ENCODE data around the gene ZNF684.
"Not testable (repeated sequence)": the region's sequence is repeated elsewhere in the genome, so short reads cannot be mapped to it uniquely, and the experiment has no call there.

ZNF684 gene

GRCh38 chr1:40531381-40532061 lies at the start of gene ZNF684:
ZNF684 (plus strand) TSS chr1:40531637; CDS start chr1:40533167, 1,530 bp downstream.
- peak; percentile 89 for DNase-seq (ENCODE audit: low spot score)

GRCh38 chr1:40495315-40495903 lies 36.0 kb upstream of the ZNF684 start:
- DNase-seq (ENCODE audit: low spot score), result no peak

- DNase-seq (ENCODE audit: low spot score), result not testable (repeated sequence)
These were observed 28.8 kb upstream of the ZNF684 start for GRCh38 chr1:40502651-40503050.

GRCh38 chr1:40507973-40508372 lies 23.5 kb upstream of the ZNF684 start:
- DNase-seq (ENCODE audit: low spot score), result no peak

GRCh38 chr1:40508375-40509341 lies 22.8 kb upstream of the ZNF684 start, which contains the start of gene EXO5:
EXO5 (plus strand) TSS chr1:40508767; CDS start chr1:40514545, 5,778 bp downstream.
- DNase-seq (ENCODE audit: low spot score), result peak; percentile 89

- DNase-seq (ENCODE audit: low spot score), result no peak
These were observed 11.9 kb upstream of the ZNF684 start for GRCh38 chr1:40519517-40519916.

GRCh38 chr1:40530735-40531380 lies 579 bp upstream of the ZNF684 start:
- DNase-seq (ENCODE audit: low spot score), result peak; percentile 21

- no peak for DNase-seq (ENCODE audit: low spot score)
These were observed 589 bp downstream of the ZNF684 start for GRCh38 chr1:40532062-40532389.

GRCh38 chr1:40532844-40533424 lies 1.5 kb downstream of the ZNF684 start:
- DNase-seq (ENCODE audit: low spot score), result peak; percentile 58

GRCh38 chr1:40534589-40534988 lies 3.2 kb downstream of the ZNF684 start:
- no peak for DNase-seq (ENCODE audit: low spot score)

- DNase-seq (ENCODE audit: low spot score), result no peak
These were observed 4.3 kb downstream of the ZNF684 start for GRCh38 chr1:40535732-40536131.

GRCh38 chr1:40539338-40539737 lies 7.9 kb downstream of the ZNF684 start:
- DNase-seq (ENCODE audit: low spot score), result no peak

- no peak for DNase-seq (ENCODE audit: low spot score)
These were observed 15.5 kb downstream of the ZNF684 start for GRCh38 chr1:40546957-40547356.

GRCh38 chr1:40553017-40553416 lies 21.6 kb downstream of the ZNF684 start:
- DNase-seq (ENCODE audit: low spot score), result no peak

- DNase-seq (ENCODE audit: low spot score), result not testable (repeated sequence)
These were observed 23.4 kb downstream of the ZNF684 start for GRCh38 chr1:40554807-40555206.

- no peak for DNase-seq (ENCODE audit: low spot score)
These were observed 24.7 kb downstream of the ZNF684 start for GRCh38 chr1:40556121-40556520.

GRCh38 chr1:40558241-40558640 lies 26.8 kb downstream of the ZNF684 start:
- not testable (repeated sequence) for DNase-seq (ENCODE audit: low spot score)

- DNase-seq (ENCODE audit: low spot score), result no peak
These were observed 30.7 kb downstream of the ZNF684 start for GRCh38 chr1:40562185-40562584.

- DNase-seq (ENCODE audit: low spot score), result no peak
These were observed 31.8 kb downstream of the ZNF684 start for GRCh38 chr1:40563266-40563665.

GRCh38 chr1:40564506-40564905 lies 33.1 kb downstream of the ZNF684 start:
- DNase-seq (ENCODE audit: low spot score), result no peak

GRCh38 chr1:40564913-40565312 lies 33.5 kb downstream of the ZNF684 start:
- DNase-seq (ENCODE audit: low spot score), result no peak

GRCh38 chr1:40567825-40568224 lies 36.4 kb downstream of the ZNF684 start:
- DNase-seq (ENCODE audit: low spot score), result no peak
